H9 (cell line): ENCODE results near the gene POU3F4. TPM values are rescaled to one million over a fixed set of nuclear protein-coding genes. Genes with fewer than 3 reads are reported as not detected.

Source experiments
- DNase-seq: peaks from one replicate; pipeline ENCODE4 v3.0.0-alpha.2; 2017
- H2AFZ ChIP-seq: one replicate; pipeline ENCODE4 v1.6.1; 2013; ENCODE audit warnings: mild to moderate bottlenecking, low read length, control low read depth, moderate library complexity
- H2AK5ac ChIP-seq: 2 replicates; pipeline ENCODE4 v1.6.1; 2013; ENCODE audit warnings: low read length, control low read depth, mixed read lengths; ENCODE audit not compliant: insufficient read length
- H2BK120ac ChIP-seq: one replicate; pipeline ENCODE4 v1.6.1; 2013; ENCODE audit warnings: low read depth, mild to moderate bottlenecking, low read length, control low read depth, inconsistent platforms; ENCODE audit not compliant: poor library complexity, severe bottlenecking
- H2BK12ac ChIP-seq: 2 replicates; pipeline ENCODE4 v1.6.1; 2013; ENCODE audit warnings: low read length, control low read depth, mixed read lengths, low read depth; ENCODE audit not compliant: insufficient read length
- H2BK15ac ChIP-seq: 2 replicates; pipeline ENCODE4 v1.6.1; 2013; ENCODE audit warnings: low read depth, low read length, control low read depth
- H2BK20ac ChIP-seq: one replicate; pipeline ENCODE4 v1.6.1; 2013; ENCODE audit warnings: low read depth, mild to moderate bottlenecking, low read length, control low read depth, inconsistent platforms; ENCODE audit not compliant: poor library complexity, severe bottlenecking
- H2BK5ac ChIP-seq: 2 replicates; pipeline ENCODE4 v1.6.1; 2013; ENCODE audit warnings: low read length, control low read depth, mixed read lengths; ENCODE audit not compliant: insufficient read length
- H3K14ac ChIP-seq: 2 replicates; pipeline ENCODE4 v1.6.1; 2013; ENCODE audit warnings: low read length, control low read depth; ENCODE audit not compliant: insufficient read depth
- H3K18ac ChIP-seq: 2 replicates; pipeline ENCODE4 v1.6.1; 2013; ENCODE audit warnings: low read depth, mild to moderate bottlenecking, mixed read lengths, low read length, control low read depth; ENCODE audit not compliant: insufficient read length
- H3K23ac ChIP-seq: 2 replicates; pipeline ENCODE4 v1.6.1; 2013; ENCODE audit warnings: low read length, control low read depth, mixed read lengths, low read depth; ENCODE audit not compliant: insufficient read length
- H3K23me2 ChIP-seq: 2 replicates; pipeline ENCODE4 v1.6.1; 2013; ENCODE audit warnings: low read depth, mild to moderate bottlenecking, mixed read lengths, low read length, control low read depth; ENCODE audit not compliant: insufficient read length, poor library complexity, severe bottlenecking
- H3K27ac ChIP-seq: 2 replicates; pipeline ENCODE4 v1.5.1; 2013; ENCODE audit warnings: low read length, control low read depth, mixed read lengths, low read depth; ENCODE audit not compliant: insufficient read length
- H3K27me3 ChIP-seq: 2 replicates; pipeline ENCODE4 v1.6.1; 2013; ENCODE audit warnings: low read length, control low read depth, inconsistent platforms; ENCODE audit not compliant: insufficient read depth
- H3K4ac ChIP-seq: 2 replicates; pipeline ENCODE4 v1.6.1; 2013; ENCODE audit warnings: low read depth, mild to moderate bottlenecking, control low read depth, inconsistent platforms, low read length, moderate library complexity
- H3K4me1 ChIP-seq: 2 replicates; pipeline ENCODE4 v1.6.1; 2013; ENCODE audit warnings: low read length, control low read depth, inconsistent platforms; ENCODE audit not compliant: insufficient read depth
- H3K4me2 ChIP-seq: 2 replicates; pipeline ENCODE4 v1.6.1; 2013; ENCODE audit warnings: low read length, control low read depth, mixed read lengths; ENCODE audit not compliant: insufficient read length, insufficient read depth
- H3K56ac ChIP-seq: 2 replicates; pipeline ENCODE4 v1.6.1; 2013; ENCODE audit warnings: low read depth, mild to moderate bottlenecking, mixed read lengths, low read length, control low read depth; ENCODE audit not compliant: insufficient read length
- H3K79me1 ChIP-seq: 2 replicates; pipeline ENCODE4 v1.6.1; 2013; ENCODE audit warnings: low read depth, mild to moderate bottlenecking, moderate library complexity, low read length, control low read depth, inconsistent platforms; ENCODE audit not compliant: insufficient read depth, poor library complexity, severe bottlenecking
- H3K79me2 ChIP-seq: 2 replicates; pipeline ENCODE4 v1.6.1; 2013; ENCODE audit warnings: low read length, control low read depth, inconsistent platforms; ENCODE audit not compliant: insufficient read depth
- H3K9ac ChIP-seq: 2 replicates; pipeline ENCODE4 v1.6.1; 2013; ENCODE audit warnings: low read length, control low read depth, mixed read lengths; ENCODE audit not compliant: insufficient read length; ENCODE audit errors: extremely low read depth
- H3K9me3 ChIP-seq: one replicate; pipeline ENCODE4 v1.6.1; 2013; ENCODE audit warnings: low read depth, low read length, inconsistent platforms; ENCODE audit not compliant: control insufficient read depth
- H3T11ph ChIP-seq: one replicate; pipeline ENCODE4 v1.6.1; 2013; ENCODE audit warnings: mild to moderate bottlenecking, low read length, control low read depth, inconsistent platforms
- H4K20me1 ChIP-seq: one replicate; pipeline ENCODE4 v1.6.1; 2013; ENCODE audit not compliant: control insufficient read depth, insufficient read length, insufficient read depth
- H4K5ac ChIP-seq: 2 replicates; pipeline ENCODE4 v1.6.1; 2013; ENCODE audit warnings: low read depth, mild to moderate bottlenecking, mixed read lengths, low read length, control low read depth; ENCODE audit not compliant: insufficient read length
- H4K8ac ChIP-seq: replicated peaks from 2 replicates; pipeline ENCODE4 v1.6.1; 2013; ENCODE audit warnings: low read length, control low read depth, mixed read lengths, low read depth; ENCODE audit not compliant: insufficient read length
- H4K91ac ChIP-seq: 2 replicates; pipeline ENCODE4 v1.6.1; 2013; ENCODE audit warnings: low read depth, mild to moderate bottlenecking, moderate library complexity, mixed read lengths, low read length, control low read depth; ENCODE audit not compliant: insufficient read length
- H3K27ac Mint-ChIP-seq, 3 experiments: 2 replicates in 2 of 3; 3 replicates in 1 of 3; pipeline ENCODE4 v1.8.0; 2020 to 2021; ENCODE audit warnings: mixed read lengths in 3 of 3, mild to moderate bottlenecking in 1 of 3, moderate library complexity in 1 of 3
- H3K27me3 Mint-ChIP-seq: 2 replicates; pipeline ENCODE4 v1.8.0; 2021; ENCODE audit warnings: low read depth, mild to moderate bottlenecking, moderate library complexity, mixed read lengths
- H3K36me3 Mint-ChIP-seq, 3 experiments: 2 replicates in 2 of 3; 3 replicates in 1 of 3; pipeline ENCODE4 v1.8.0; 2020 to 2021; ENCODE audit warnings: low read depth in 3 of 3, mixed read lengths in 3 of 3; ENCODE audit not compliant: insufficient read depth in 1 of 3
- H3K4me1 Mint-ChIP-seq, 2 experiments: 2 replicates each; pipeline ENCODE4 v1.8.0; 2020; ENCODE audit warnings: mixed read lengths in 2 of 2
- H3K4me3 Mint-ChIP-seq, 2 experiments: 2 replicates in 1 of 2; 3 replicates in 1 of 2; pipeline ENCODE4 v1.8.0; 2020 to 2021; ENCODE audit warnings: mild to moderate bottlenecking in 2 of 2, mixed read lengths in 2 of 2, moderate library complexity in 1 of 2
- H3K9me3 Mint-ChIP-seq, 2 experiments: 2 replicates in 1 of 2; 3 replicates in 1 of 2; pipeline ENCODE4 v1.8.0; 2020; ENCODE audit warnings: mild to moderate bottlenecking in 2 of 2, mixed read lengths in 2 of 2, moderate library complexity in 1 of 2
- WGBS: extraction: QIAGEN DNeasy Blood & Tissue Kit; methylation state at CpG from one replicate; pipeline ENCODE4 v1.1.7; 2013; ENCODE audit warnings: missing lambda C conversion rate, low lambda C conversion rate, mixed read lengths; ENCODE audit not compliant: insufficient read length; ENCODE audit errors: extremely low coverage; 5-methylcytosine and 5-hydroxymethylcytosine counted together
- total RNA-seq: library from RNA; stranded (reverse); gene quantifications from 2 replicates; pipeline ENCODE4 v1.2.1, GENCODE V29; 2021
- TF ChIP-seq, protein P1 (sequence below): fragments of 200-600 bp; sonication (generic); conservative IDR thresholded peaks from 3 replicates; pipeline ENCODE4 v1.8.0; 2021; ENCODE audit warnings: antibody characterized with exemption, mild to moderate bottlenecking

Gene POU3F4
- total RNA-seq, 1 experiment from 2014 or later: 0.35 TPM

GRCh38 chrX:83521905-83522304 lies 13.8 kb downstream of the POU3F4 start:
- Histone ChIP-seq H3T11ph (no peak overlapping the region), H3K27ac (no peak overlapping the region), H2BK12ac (no peak overlapping the region), H3K79me2 (no peaks in the 10 kb centered on the region), H2BK5ac (no peak overlapping the region), H2AK5ac (no peak overlapping the region), H3K9me3 (peaks cover 24% of the 10 kb centered on the region), H2BK20ac (no peak overlapping the region), H3K23me2 (no peaks in the 10 kb centered on the region), H2AFZ (no peak overlapping the region), H2BK15ac (no peak overlapping the region), H3K4me2 (no peak overlapping the region), H3K9ac (no peak overlapping the region), H2BK120ac (no peak overlapping the region), H3K14ac (no peak overlapping the region), H3K4me1 (no peaks in the 10 kb centered on the region; the same call in 1 of the 2 replicates), H3K4ac (no peak overlapping the region), H3K23ac (no peak overlapping the region), H4K91ac (no peak overlapping the region), H4K8ac (no peak overlapping the region), H3K27me3 (no peaks in the 10 kb centered on the region), H4K5ac (no peak overlapping the region), H3K18ac (no peak overlapping the region), H4K20me1 (no peaks in the 10 kb centered on the region), H3K79me1 (no peaks in the 10 kb centered on the region), H3K56ac (no peak overlapping the region)
- TF ChIP-seq, protein P1, sequence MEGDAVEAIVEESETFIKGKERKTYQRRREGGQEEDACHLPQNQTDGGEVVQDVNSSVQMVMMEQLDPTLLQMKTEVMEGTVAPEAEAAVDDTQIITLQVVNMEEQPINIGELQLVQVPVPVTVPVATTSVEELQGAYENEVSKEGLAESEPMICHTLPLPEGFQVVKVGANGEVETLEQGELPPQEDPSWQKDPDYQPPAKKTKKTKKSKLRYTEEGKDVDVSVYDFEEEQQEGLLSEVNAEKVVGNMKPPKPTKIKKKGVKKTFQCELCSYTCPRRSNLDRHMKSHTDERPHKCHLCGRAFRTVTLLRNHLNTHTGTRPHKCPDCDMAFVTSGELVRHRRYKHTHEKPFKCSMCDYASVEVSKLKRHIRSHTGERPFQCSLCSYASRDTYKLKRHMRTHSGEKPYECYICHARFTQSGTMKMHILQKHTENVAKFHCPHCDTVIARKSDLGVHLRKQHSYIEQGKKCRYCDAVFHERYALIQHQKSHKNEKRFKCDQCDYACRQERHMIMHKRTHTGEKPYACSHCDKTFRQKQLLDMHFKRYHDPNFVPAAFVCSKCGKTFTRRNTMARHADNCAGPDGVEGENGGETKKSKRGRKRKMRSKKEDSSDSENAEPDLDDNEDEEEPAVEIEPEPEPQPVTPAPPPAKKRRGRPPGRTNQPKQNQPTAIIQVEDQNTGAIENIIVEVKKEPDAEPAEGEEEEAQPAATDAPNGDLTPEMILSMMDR: no peak
- Mint-ChIP-seq H3K9me3 (peaks cover 40 to 41% of the 10 kb centered on the region in 2 experiments), H3K36me3 (no peaks in the 10 kb centered on the region), H3K27ac (no peak overlapping the region), H3K27me3 (no peaks in the 10 kb centered on the region; the same call in 1 of the 2 replicates), H3K4me3 (no peak overlapping the region), H3K4me1 (peaks cover 13 to 17% of the 10 kb centered on the region in 2 experiments; a peak in 3 of 4 replicates)
- no peak for DNase-seq
- no CpG with 5 or more reads among the region's 1 CpG for WGBS
